Measurements from ENCODE around the gene ZNFX1.

GRCh38 chr20:49276161-49276960, 1.5 kb downstream of the ZNFX1 start:
- TF ChIP-seq, protein P1, sequence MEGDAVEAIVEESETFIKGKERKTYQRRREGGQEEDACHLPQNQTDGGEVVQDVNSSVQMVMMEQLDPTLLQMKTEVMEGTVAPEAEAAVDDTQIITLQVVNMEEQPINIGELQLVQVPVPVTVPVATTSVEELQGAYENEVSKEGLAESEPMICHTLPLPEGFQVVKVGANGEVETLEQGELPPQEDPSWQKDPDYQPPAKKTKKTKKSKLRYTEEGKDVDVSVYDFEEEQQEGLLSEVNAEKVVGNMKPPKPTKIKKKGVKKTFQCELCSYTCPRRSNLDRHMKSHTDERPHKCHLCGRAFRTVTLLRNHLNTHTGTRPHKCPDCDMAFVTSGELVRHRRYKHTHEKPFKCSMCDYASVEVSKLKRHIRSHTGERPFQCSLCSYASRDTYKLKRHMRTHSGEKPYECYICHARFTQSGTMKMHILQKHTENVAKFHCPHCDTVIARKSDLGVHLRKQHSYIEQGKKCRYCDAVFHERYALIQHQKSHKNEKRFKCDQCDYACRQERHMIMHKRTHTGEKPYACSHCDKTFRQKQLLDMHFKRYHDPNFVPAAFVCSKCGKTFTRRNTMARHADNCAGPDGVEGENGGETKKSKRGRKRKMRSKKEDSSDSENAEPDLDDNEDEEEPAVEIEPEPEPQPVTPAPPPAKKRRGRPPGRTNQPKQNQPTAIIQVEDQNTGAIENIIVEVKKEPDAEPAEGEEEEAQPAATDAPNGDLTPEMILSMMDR (IDR thresholded peaks at IDR 0.05), result no peak
- no peak for TF ChIP-seq POLR2A (IDR thresholded peaks at IDR 0.05)

All from body of pancreas (tissue), 4 donors.